Measurements from ENCODE around the gene PER1. TPM values are rescaled to one million over a fixed set of nuclear protein-coding genes. Genes with fewer than 3 reads are reported as not detected.
A peak's percentile ranks its signal among the peaks of the same experiment; 100 is the strongest.

PER1 gene
- total and polyA plus RNA-seq, 2 of the 4 experiments (the other 2 are of a cell fraction) = 3.4 to 10.5 TPM

DNA sequence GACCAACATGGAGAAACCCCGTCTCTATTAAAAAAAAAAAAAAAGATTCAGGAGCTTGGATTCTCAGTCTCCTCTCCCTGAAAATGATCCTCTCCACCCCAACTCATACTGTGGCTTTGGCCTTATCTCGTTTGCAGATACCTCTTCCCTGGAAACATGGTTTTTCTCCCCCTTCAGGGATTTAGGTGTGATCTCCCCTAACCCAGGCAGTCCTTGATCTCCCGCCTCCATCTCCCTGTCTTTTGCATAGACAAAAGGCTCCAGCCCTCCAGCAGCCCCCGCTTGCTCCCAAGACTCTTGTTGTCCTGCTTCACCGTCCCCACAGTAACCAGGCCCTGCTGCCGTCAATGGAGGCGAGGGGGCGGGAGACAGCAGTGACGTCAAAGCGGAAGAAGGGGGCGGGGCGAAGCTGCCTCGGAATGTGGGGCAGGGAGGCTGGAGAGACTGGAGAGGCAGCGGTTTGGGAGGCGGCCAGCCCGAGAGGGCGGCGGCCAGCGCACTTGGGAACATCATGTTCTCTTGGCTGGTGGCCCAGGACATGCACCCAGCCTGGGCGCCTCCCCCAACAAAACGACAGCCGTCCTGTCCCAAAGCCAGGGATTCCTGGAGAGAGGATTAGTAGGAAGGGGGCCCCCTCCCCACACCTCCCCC is 1.9 kb upstream of the PER1 start:
- peak overlapping the region; percentile 80; the same call in 1 of the 3 replicates for H2BK15ac ChIP-seq (ENCODE audit: low read depth, low read length)
- peaks cover 13% of the 10 kb centered on the region for H3K36me3 ChIP-seq (ENCODE audit: control insufficient read depth, insufficient read depth, low read length)
- peak overlapping the region; percentile 41; the same call in 1 of the 2 replicates for H2AK5ac ChIP-seq (ENCODE audit: low read depth, low read length)
- peak overlapping the region; percentile 69 for H2BK120ac ChIP-seq (ENCODE audit: low read depth, low read length)
- POLR2A ChIA-PET (ENCODE audit: unreplicated experiment) = interaction anchor here (1.2 kb wide), 1 partner anchor 19 kb away, joined by 4 read pairs; no protein-coding TSS in a partner anchor
- H3K4ac ChIP-seq (ENCODE audit: low read depth, low read length) = peak overlapping the region; percentile 80
- H3K56ac ChIP-seq (ENCODE audit: extremely low read depth, insufficient read depth, low read length) = peak overlapping the region; percentile 53; the same call in 1 of the 2 replicates
- H4K5ac ChIP-seq (ENCODE audit: low read depth, low read length) = peak overlapping the region; percentile 11; the same call in 1 of the 2 replicates
- intact Hi-C loops (cut with micrococcal nuclease) (no loop called here), dilution Hi-C loops (cut with HindIII; ENCODE audit: low sequenced_read_pairs, unreplicated experiment) (no loop called here), in situ Hi-C loops (cut with MboI; ENCODE audit: low sequenced_read_pairs) (loop anchor here (25.0 kb wide), 1 partner anchor 917 kb away; the partner anchor contains the start of genes DVL2, GABARAP and PHF23)
- H3K9me3 ChIP-seq (ENCODE audit: control insufficient read depth, insufficient read depth, low read length) = no peaks in the 10 kb centered on the region
- H3K9me1 ChIP-seq (ENCODE audit: insufficient read depth, low read length) = peaks cover 22% of the 10 kb centered on the region
- H4K8ac ChIP-seq (ENCODE audit: low read depth in 2 of 2, low read length in 2 of 2) = peak overlapping the region in 1 of 2 experiments; percentile 88; a peak in 2 of 4 replicates
- CTCF ChIA-PET = no interaction called here
- peak overlapping the region; percentile 74 for H2AK9ac ChIP-seq (replicated peaks; ENCODE audit: low read depth, low read length, poor library complexity)
- peak overlapping the region; percentile 81 for H3K27ac ChIP-seq (ENCODE audit: insufficient read depth, low read length)
- H2BK20ac ChIP-seq (ENCODE audit: low read depth, low read length) = peak overlapping the region; percentile 46; the same call in 1 of the 2 replicates
- no peak overlapping the region for H3K4me3 ChIP-seq (ENCODE audit: insufficient read depth, low read depth, low read length)
- H4K20me1 ChIP-seq (ENCODE audit: insufficient read depth, low read length) = peaks cover 13% of the 10 kb centered on the region
- H2AFZ ChIP-seq (replicated peaks; ENCODE audit: low read length, poor library complexity) = peak overlapping the region; percentile 73
- BruUV-seq (replicated peaks) = no TSS peak
- DNase-seq = peak; percentile 98
- H3K79me1 ChIP-seq (ENCODE audit: low read depth in 1 of 2, low read length in 2 of 2) = peaks cover 3 to 42% of the 10 kb centered on the region in 2 experiments; a peak in 2 of 4 replicates
- H4K91ac ChIP-seq (ENCODE audit: insufficient read depth, low read depth, low read length) = peak overlapping the region; percentile 58
- no peaks in the 10 kb centered on the region for H3K27me3 ChIP-seq (ENCODE audit: control insufficient read depth, insufficient read depth, low read length)
- WGBS, 2 experiments (ENCODE audit: extremely low coverage in 2 of 2, insufficient read length in 1 of 2) = no CpG with 5 or more reads among the region's 22 CpGs
- peak; percentile 33 for ATAC-seq (ENCODE audit: low read depth)
- peak overlapping the region; percentile 19; the same call in 1 of the 2 replicates for H3K9ac ChIP-seq (ENCODE audit: low read depth, low read length)
- H3K4me1 ChIP-seq (ENCODE audit: control insufficient read depth, insufficient read depth, low read length) = peaks cover 23% of the 10 kb centered on the region
- H2BK5ac ChIP-seq (ENCODE audit: low read depth, low read length, poor library complexity, severe bottlenecking) = peak overlapping the region; percentile 73
- H3K18ac ChIP-seq (ENCODE audit: low read depth, low read length) = peak overlapping the region; percentile 54
- peak overlapping the region; percentile 66; the same call in 1 of the 2 replicates for H3K23ac ChIP-seq (ENCODE audit: low read depth, low read length)
- H3K4me2 ChIP-seq (ENCODE audit: low read depth, low read length) = peak overlapping the region; percentile 68
- H3K14ac ChIP-seq (replicated peaks; ENCODE audit: low read depth, low read length) = peak overlapping the region; percentile 83
- TF ChIP-seq RAD21 (IDR thresholded peaks at IDR 0.05; ENCODE audit: low read length) (0 out of 2 replicates have a peak, but pooled peaks have one; percentile 5), CHD1 (IDR thresholded peaks at IDR 0.05; ENCODE audit: low read depth, low read length) (peak; percentile 81; the same call in 1 of the 2 replicates), CEBPB (IDR thresholded peaks at IDR 0.05; ENCODE audit: low read depth, low read length) (no peak), RFX5 (IDR thresholded peaks at IDR 0.05; ENCODE audit: low read depth, low read length) (no peak), SMC3 (IDR thresholded peaks at IDR 0.05; ENCODE audit: low read depth, low read length) (no peak), MAZ (IDR thresholded peaks at IDR 0.05; ENCODE audit: borderline replicate concordance, low read depth, low read length) (peak; percentile 99), MAFK (IDR thresholded peaks at IDR 0.05; ENCODE audit: low read depth, low read length) (no peak), BHLHE40 (IDR thresholded peaks at IDR 0.05; ENCODE audit: low read depth, low read length) (peak; percentile 77), RCOR1 (IDR thresholded peaks at IDR 0.05; ENCODE audit: insufficient replicate concordance, low read length) (peak; percentile 51), MXI1 (IDR thresholded peaks at IDR 0.05; ENCODE audit: borderline replicate concordance, low read depth, low read length) (peak; percentile 82)
- TF ChIP-seq, protein P1, sequence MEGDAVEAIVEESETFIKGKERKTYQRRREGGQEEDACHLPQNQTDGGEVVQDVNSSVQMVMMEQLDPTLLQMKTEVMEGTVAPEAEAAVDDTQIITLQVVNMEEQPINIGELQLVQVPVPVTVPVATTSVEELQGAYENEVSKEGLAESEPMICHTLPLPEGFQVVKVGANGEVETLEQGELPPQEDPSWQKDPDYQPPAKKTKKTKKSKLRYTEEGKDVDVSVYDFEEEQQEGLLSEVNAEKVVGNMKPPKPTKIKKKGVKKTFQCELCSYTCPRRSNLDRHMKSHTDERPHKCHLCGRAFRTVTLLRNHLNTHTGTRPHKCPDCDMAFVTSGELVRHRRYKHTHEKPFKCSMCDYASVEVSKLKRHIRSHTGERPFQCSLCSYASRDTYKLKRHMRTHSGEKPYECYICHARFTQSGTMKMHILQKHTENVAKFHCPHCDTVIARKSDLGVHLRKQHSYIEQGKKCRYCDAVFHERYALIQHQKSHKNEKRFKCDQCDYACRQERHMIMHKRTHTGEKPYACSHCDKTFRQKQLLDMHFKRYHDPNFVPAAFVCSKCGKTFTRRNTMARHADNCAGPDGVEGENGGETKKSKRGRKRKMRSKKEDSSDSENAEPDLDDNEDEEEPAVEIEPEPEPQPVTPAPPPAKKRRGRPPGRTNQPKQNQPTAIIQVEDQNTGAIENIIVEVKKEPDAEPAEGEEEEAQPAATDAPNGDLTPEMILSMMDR (conservative IDR thresholded peaks at IDR 0.05; ENCODE audit: low read depth, low read length) = no peak
- TF ChIP-seq, protein P2, sequence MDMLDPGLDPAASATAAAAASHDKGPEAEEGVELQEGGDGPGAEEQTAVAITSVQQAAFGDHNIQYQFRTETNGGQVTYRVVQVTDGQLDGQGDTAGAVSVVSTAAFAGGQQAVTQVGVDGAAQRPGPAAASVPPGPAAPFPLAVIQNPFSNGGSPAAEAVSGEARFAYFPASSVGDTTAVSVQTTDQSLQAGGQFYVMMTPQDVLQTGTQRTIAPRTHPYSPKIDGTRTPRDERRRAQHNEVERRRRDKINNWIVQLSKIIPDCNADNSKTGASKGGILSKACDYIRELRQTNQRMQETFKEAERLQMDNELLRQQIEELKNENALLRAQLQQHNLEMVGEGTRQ (IDR thresholded peaks at IDR 0.05; ENCODE audit: low read depth, low read length) = 0 out of 2 replicates have a peak, but pooled peaks have one; percentile 27
- TF ChIP-seq, protein P3, sequence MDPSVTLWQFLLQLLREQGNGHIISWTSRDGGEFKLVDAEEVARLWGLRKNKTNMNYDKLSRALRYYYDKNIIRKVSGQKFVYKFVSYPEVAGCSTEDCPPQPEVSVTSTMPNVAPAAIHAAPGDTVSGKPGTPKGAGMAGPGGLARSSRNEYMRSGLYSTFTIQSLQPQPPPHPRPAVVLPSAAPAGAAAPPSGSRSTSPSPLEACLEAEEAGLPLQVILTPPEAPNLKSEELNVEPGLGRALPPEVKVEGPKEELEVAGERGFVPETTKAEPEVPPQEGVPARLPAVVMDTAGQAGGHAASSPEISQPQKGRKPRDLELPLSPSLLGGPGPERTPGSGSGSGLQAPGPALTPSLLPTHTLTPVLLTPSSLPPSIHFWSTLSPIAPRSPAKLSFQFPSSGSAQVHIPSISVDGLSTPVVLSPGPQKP (IDR thresholded peaks at IDR 0.05; ENCODE audit: borderline replicate concordance, low read depth, low read length) = no peak

Measured in IMR-90 (cell line).